HEK293T (cell line): Measurements from ENCODE around the gene MRPL12.

Source experiments
- BHLHE40 ChIP-seq: fragments of 450-650 bp; IDR thresholded peaks from 2 replicates; pipeline ENCODE4 v1.6.1; 2016; ENCODE audit warnings: mild to moderate bottlenecking, moderate library complexity, borderline replicate concordance
- FOXA1 ChIP-seq: fragments of 450-650 bp; IDR thresholded peaks from 2 replicates; pipeline ENCODE4 v1.6.1; 2016; ENCODE audit warnings: mild to moderate bottlenecking
- SP1 ChIP-seq: fragments of 450-650 bp; IDR thresholded peaks from 2 replicates; pipeline ENCODE4 v1.6.1; 2017
- ZNF384 ChIP-seq: fragments of 450-650 bp; IDR thresholded peaks from 2 replicates; pipeline ENCODE4 v1.6.1; 2016

GRCh38 chr17:81722184-81723120 is 19.3 kb downstream of the MRPL12 start:
- no peak for TF ChIP-seq FOXA1
- TF ChIP-seq SP1 = no peak
- no peak for TF ChIP-seq BHLHE40
- TF ChIP-seq ZNF384 = peak; percentile 91
